Activated CD4-positive, alpha-beta T cell treated with anti-CD3 and anti-CD28 coated beads, Interleukin-2, amount 10 ng/mL, durations not matched to agents 7 days and 5 days (primary cell): ENCODE data around the gene KSR2. TPM values are rescaled to one million over a fixed set of nuclear protein-coding genes. Genes with fewer than 3 reads are reported as not detected.
A peak's percentile ranks its signal among the peaks of the same experiment; 100 is the strongest.

ENCODE experiments used
- CTCF ChIA-PET: fragments of 350-600 bp; sonication (Branson Sonifier 250); formaldehyde crosslinking; loops from one replicate; lab custom pipeline; 2021; ENCODE audit warnings: antibody characterized with exemption; lab: Charles Lee
- POLR2A ChIA-PET: fragments of 350-600 bp; sonication (Branson Sonifier 250); formaldehyde crosslinking; loops from one replicate; lab custom pipeline; 2021; ENCODE audit warnings: antibody characterized with exemption; lab: Charles Lee
- DNase-seq: peaks from one replicate; pipeline ENCODE4 v3.0.0-alpha.2; 2020
- H3K27ac Mint-ChIP-seq: one replicate; pipeline ENCODE4 v1.8.0; 2021; ENCODE audit warnings: mild to moderate bottlenecking, moderate library complexity, mixed read lengths
- H3K27me3 Mint-ChIP-seq: one replicate; pipeline ENCODE4 v1.8.0; 2021; ENCODE audit warnings: mixed read lengths
- H3K36me3 Mint-ChIP-seq: one replicate; pipeline ENCODE4 v1.8.0; 2021; ENCODE audit warnings: low read depth, mixed read lengths
- H3K4me1 Mint-ChIP-seq: one replicate; pipeline ENCODE4 v1.8.0; 2021; ENCODE audit warnings: mixed read lengths
- H3K4me3 Mint-ChIP-seq: one replicate; pipeline ENCODE4 v1.8.0; 2021; ENCODE audit warnings: mild to moderate bottlenecking, moderate library complexity, mixed read lengths
- H3K9me3 Mint-ChIP-seq: one replicate; pipeline ENCODE4 v1.8.0; 2021; ENCODE audit warnings: mixed read lengths
- total RNA-seq, 2 experiments: library from RNA; stranded (reverse); gene quantifications; one replicate each; pipeline ENCODE4 v1.2.3, GENCODE V29; 2021

Gene KSR2
- total RNA-seq, 2 experiments from 2014 or later, result 0.04 to 0.15 TPM

GRCh38 chr12:117994551-117995438 is 26.0 kb upstream of the KSR2 start:
- no peaks in the 10 kb centered on the region for H3K27me3 Mint-ChIP-seq
- no peak overlapping the region for H3K4me3 Mint-ChIP-seq
- no peaks in the 10 kb centered on the region for H3K36me3 Mint-ChIP-seq
- no peak for DNase-seq
- ChIA-PET CTCF (no interaction called here), POLR2A (no interaction called here)
- H3K9me3 Mint-ChIP-seq, result peaks cover 11% of the 10 kb centered on the region
- H3K27ac Mint-ChIP-seq, result no peak overlapping the region
- H3K4me1 Mint-ChIP-seq, result no peaks in the 10 kb centered on the region

- POLR2A ChIA-PET, result no interaction called here
- Mint-ChIP-seq H3K36me3 (no peaks in the 10 kb centered on the region), H3K27me3 (no peaks in the 10 kb centered on the region), H3K27ac (no peak overlapping the region), H3K4me3 (no peak overlapping the region), H3K9me3 (no peaks in the 10 kb centered on the region), H3K4me1 (no peaks in the 10 kb centered on the region)
- no peak for DNase-seq
- CTCF ChIA-PET, result interaction anchor here (0.7 kb wide), 1 partner anchor 492 kb away, joined by 3 read pairs; no protein-coding TSS in a partner anchor
Measured at GRCh38 chr12:117986705-117987469, 18.1 kb upstream of the KSR2 start.

- CTCF ChIA-PET, result interaction anchor here (1.1 kb wide), 1 partner anchor 111 kb away, joined by 3 read pairs; no protein-coding TSS in a partner anchor
- POLR2A ChIA-PET, result interaction anchor here (0.6 kb wide), 1 partner anchor 1360 kb away, joined by 4 read pairs; no protein-coding TSS in a partner anchor
- no peak overlapping the region for H3K4me3 Mint-ChIP-seq
Measured at GRCh38 chr12:117985182-117985581, 16.4 kb upstream of the KSR2 start.

GRCh38 chr12:117981267-117981666 is 12.5 kb upstream of the KSR2 start:
- ChIA-PET POLR2A (no interaction called here), CTCF (no interaction called here)
- Mint-ChIP-seq H3K27me3 (peaks cover 3% of the 10 kb centered on the region), H3K9me3 (no peaks in the 10 kb centered on the region), H3K4me3 (no peak overlapping the region), H3K4me1 (no peaks in the 10 kb centered on the region), H3K36me3 (no peaks in the 10 kb centered on the region), H3K27ac (no peak overlapping the region)
- no peak for DNase-seq

More at GRCh38 chr12:117985182-117985581, 16.4 kb upstream of the KSR2 start:
- no peak for DNase-seq
- Mint-ChIP-seq H3K27me3 (no peaks in the 10 kb centered on the region), H3K9me3 (no peaks in the 10 kb centered on the region), H3K36me3 (no peaks in the 10 kb centered on the region), H3K27ac (no peak overlapping the region), H3K4me1 (no peaks in the 10 kb centered on the region)

GRCh38 chr12:117980616-117981015 is 11.8 kb upstream of the KSR2 start:
- H3K9me3 Mint-ChIP-seq, result no peaks in the 10 kb centered on the region
- ChIA-PET CTCF (no interaction called here), POLR2A (no interaction called here)
- no peaks in the 10 kb centered on the region for H3K4me1 Mint-ChIP-seq
- no peak for DNase-seq
- no peak overlapping the region for H3K4me3 Mint-ChIP-seq
- H3K27me3 Mint-ChIP-seq, result peaks cover 3% of the 10 kb centered on the region
- no peaks in the 10 kb centered on the region for H3K36me3 Mint-ChIP-seq
- no peak overlapping the region for H3K27ac Mint-ChIP-seq

- peaks cover 3% of the 10 kb centered on the region for H3K27me3 Mint-ChIP-seq
- DNase-seq, result no peak
- no peaks in the 10 kb centered on the region for H3K9me3 Mint-ChIP-seq
- CTCF ChIA-PET, result no interaction called here
- no peak overlapping the region for H3K27ac Mint-ChIP-seq
- H3K4me1 Mint-ChIP-seq, result no peaks in the 10 kb centered on the region
- POLR2A ChIA-PET, result no interaction called here
- H3K4me3 Mint-ChIP-seq, result no peak overlapping the region
- no peaks in the 10 kb centered on the region for H3K36me3 Mint-ChIP-seq
Measured at GRCh38 chr12:117977373-117977772, 8.6 kb upstream of the KSR2 start.

GRCh38 chr12:117975006-117975405 is 6.2 kb upstream of the KSR2 start:
- H3K4me1 Mint-ChIP-seq, result no peaks in the 10 kb centered on the region
- peaks cover 7% of the 10 kb centered on the region for H3K9me3 Mint-ChIP-seq
- peaks cover 20% of the 10 kb centered on the region for H3K27me3 Mint-ChIP-seq
- H3K27ac Mint-ChIP-seq, result no peak overlapping the region
- DNase-seq, result no peak
- CTCF ChIA-PET, result no interaction called here
- POLR2A ChIA-PET, result no interaction called here
- no peaks in the 10 kb centered on the region for H3K36me3 Mint-ChIP-seq
- no peak overlapping the region for H3K4me3 Mint-ChIP-seq

- no peak for DNase-seq
- POLR2A ChIA-PET, result no interaction called here
- H3K36me3 Mint-ChIP-seq, result peaks cover 2% of the 10 kb centered on the region
- no peak overlapping the region for H3K27ac Mint-ChIP-seq
- H3K27me3 Mint-ChIP-seq, result peaks cover 36% of the 10 kb centered on the region
- H3K9me3 Mint-ChIP-seq, result peaks cover 7% of the 10 kb centered on the region
- peaks cover 6% of the 10 kb centered on the region for H3K4me1 Mint-ChIP-seq
- no peak overlapping the region for H3K4me3 Mint-ChIP-seq
- CTCF ChIA-PET, result no interaction called here
Measured at GRCh38 chr12:117972301-117972700, 3.5 kb upstream of the KSR2 start.

- H3K9me3 Mint-ChIP-seq, result peaks cover 7% of the 10 kb centered on the region
- peaks cover 6% of the 10 kb centered on the region for H3K4me1 Mint-ChIP-seq
- peaks cover 2% of the 10 kb centered on the region for H3K36me3 Mint-ChIP-seq
- H3K27me3 Mint-ChIP-seq, result peaks cover 53% of the 10 kb centered on the region
- H3K27ac Mint-ChIP-seq, result no peak overlapping the region
- POLR2A ChIA-PET, result no interaction called here
- peak overlapping the region; percentile 22 for H3K4me3 Mint-ChIP-seq
- DNase-seq, result no peak
- CTCF ChIA-PET, result interaction anchor here (0.6 kb wide), 1 partner anchor 20 kb away, joined by 3 read pairs; no protein-coding TSS in a partner anchor
Measured at GRCh38 chr12:117970334-117970733, 1.5 kb upstream of the KSR2 start.

- Mint-ChIP-seq H3K4me3 (peak overlapping the region; percentile 75), H3K4me1 (peaks cover 6% of the 10 kb centered on the region), H3K27me3 (peaks cover 63% of the 10 kb centered on the region), H3K27ac (no peak overlapping the region), H3K36me3 (peaks cover 2% of the 10 kb centered on the region), H3K9me3 (peaks cover 7% of the 10 kb centered on the region)
- no peak for DNase-seq
- POLR2A ChIA-PET, result no interaction called here
- CTCF ChIA-PET, result no interaction called here
Measured at GRCh38 chr12:117968151-117968789, 520 bp downstream of the KSR2 start.

- POLR2A ChIA-PET, result no interaction called here
- no peak overlapping the region for H3K4me3 Mint-ChIP-seq
- peaks cover 6% of the 10 kb centered on the region for H3K4me1 Mint-ChIP-seq
- H3K27me3 Mint-ChIP-seq, result peaks cover 63% of the 10 kb centered on the region
- H3K9me3 Mint-ChIP-seq, result peaks cover 7% of the 10 kb centered on the region
- CTCF ChIA-PET, result no interaction called here
- no peak overlapping the region for H3K27ac Mint-ChIP-seq
- DNase-seq, result no peak
- H3K36me3 Mint-ChIP-seq, result peaks cover 2% of the 10 kb centered on the region
Measured at GRCh38 chr12:117967512-117967911, 1.3 kb downstream of the KSR2 start.

- Mint-ChIP-seq H3K9me3 (peaks cover 7% of the 10 kb centered on the region), H3K4me3 (no peak overlapping the region)
Measured at GRCh38 chr12:117967043-117967442, 1.7 kb downstream of the KSR2 start.

More at GRCh38 chr12:117967043-117967442, 1.7 kb downstream of the KSR2 start:
- ChIA-PET CTCF (no interaction called here), POLR2A (no interaction called here)
- H3K36me3 Mint-ChIP-seq, result peaks cover 2% of the 10 kb centered on the region
- peaks cover 63% of the 10 kb centered on the region for H3K27me3 Mint-ChIP-seq
- peaks cover 6% of the 10 kb centered on the region for H3K4me1 Mint-ChIP-seq
- DNase-seq, result no peak
- no peak overlapping the region for H3K27ac Mint-ChIP-seq
